KMS-11 (cell line): Measurements from ENCODE around the gene SMYD5.

Experiments used
- H2AFZ ChIP-seq: fragments of 200-600 bp; sonication (generic); 2 replicates; pipeline ENCODE4 v1.6.1; 2016; ENCODE audit warnings: antibody characterized with exemption, mixed run types, low read depth
- H3K27ac ChIP-seq: fragments of 200-600 bp; sonication (generic); 2 replicates; pipeline ENCODE4 v1.6.1; 2016; ENCODE audit warnings: mild to moderate bottlenecking, mixed run types
- H3K27me3 ChIP-seq: fragments of 200-600 bp; sonication (generic); 2 replicates; pipeline ENCODE4 v1.6.1; 2017; ENCODE audit warnings: mild to moderate bottlenecking, low read depth, mixed run types, moderate library complexity; ENCODE audit not compliant: insufficient read depth
- H3K36me3 ChIP-seq: fragments of 200-600 bp; sonication (generic); 2 replicates; pipeline ENCODE4 v1.6.1; 2017; ENCODE audit warnings: mild to moderate bottlenecking, mixed run types; ENCODE audit not compliant: insufficient read depth
- H3K4me1 ChIP-seq: fragments of 200-600 bp; sonication (generic); 2 replicates; pipeline ENCODE4 v1.6.1; 2016; ENCODE audit warnings: mild to moderate bottlenecking, low read depth, mixed run types; ENCODE audit not compliant: poor library complexity, severe bottlenecking
- H3K4me2 ChIP-seq: fragments of 200-600 bp; sonication (generic); 2 replicates; pipeline ENCODE4 v1.7.0; 2016; ENCODE audit warnings: mild to moderate bottlenecking, mixed run types
- H3K4me3 ChIP-seq: fragments of 200-600 bp; sonication (generic); IDR thresholded peaks from 2 replicates; pipeline ENCODE4 v1.6.1; 2017; ENCODE audit warnings: low read depth, low read length, mixed read lengths; ENCODE audit not compliant: insufficient read depth
- H3K79me2 ChIP-seq: fragments of 200-600 bp; sonication (generic); 2 replicates; pipeline ENCODE4 v1.6.1; 2016; ENCODE audit warnings: low read depth, mixed run types; ENCODE audit not compliant: insufficient read depth
- H3K9ac ChIP-seq: fragments of 200-600 bp; sonication (generic); 2 replicates; pipeline ENCODE4 v1.6.1; 2016; ENCODE audit warnings: mild to moderate bottlenecking, mixed run types
- H4K20me1 ChIP-seq: fragments of 200-600 bp; sonication (generic); 2 replicates; pipeline ENCODE4 v1.6.1; 2016; ENCODE audit warnings: mild to moderate bottlenecking, mixed run types; ENCODE audit not compliant: insufficient read depth
- CTCF ChIP-seq: fragments of 200-600 bp; sonication (generic); conservative IDR thresholded peaks from 2 replicates; pipeline ENCODE4 v1.6.1; 2017; ENCODE audit warnings: low read depth, mild to moderate bottlenecking, antibody characterized with exemption, low read length, moderate library complexity, mixed read lengths

The SMYD5 gene

GRCh38 chr2:73268366-73268829 is 54.4 kb downstream of the SMYD5 start:
- peaks cover 4% of the 10 kb centered on the region; the same call in 1 of the 2 replicates for H3K79me2 ChIP-seq
- no peak overlapping the region for H3K4me2 ChIP-seq
- H2AFZ ChIP-seq, result no peak overlapping the region
- H3K27ac ChIP-seq, result no peak overlapping the region
- TF ChIP-seq CTCF, result no peak
- H3K4me3 ChIP-seq, result no peak overlapping the region
- no peaks in the 10 kb centered on the region for H3K4me1 ChIP-seq
- H3K9ac ChIP-seq, result no peak overlapping the region
- H4K20me1 ChIP-seq, result no peaks in the 10 kb centered on the region
- no peaks in the 10 kb centered on the region for H3K27me3 ChIP-seq
- no peaks in the 10 kb centered on the region for H3K36me3 ChIP-seq

GRCh38 chr2:73268830-73269685 is 55.0 kb downstream of the SMYD5 start:
- Histone ChIP-seq H3K27me3 (no peaks in the 10 kb centered on the region), H3K36me3 (no peaks in the 10 kb centered on the region), H3K4me3 (no peak overlapping the region), H3K27ac (no peak overlapping the region), H2AFZ (peak overlapping the region; percentile 7; the same call in 1 of the 2 replicates), H4K20me1 (no peaks in the 10 kb centered on the region), H3K9ac (no peak overlapping the region), H3K4me1 (no peaks in the 10 kb centered on the region), H3K4me2 (no peak overlapping the region), H3K79me2 (peaks cover 4% of the 10 kb centered on the region; the same call in 1 of the 2 replicates)
- TF ChIP-seq CTCF, result no peak

GRCh38 chr2:73269686-73270465 is 55.8 kb downstream of the SMYD5 start:
- Histone ChIP-seq H2AFZ (peak overlapping the region; percentile 7; the same call in 1 of the 2 replicates), H3K4me2 (no peak overlapping the region), H3K27ac (no peak overlapping the region), H3K36me3 (no peaks in the 10 kb centered on the region), H4K20me1 (no peaks in the 10 kb centered on the region), H3K27me3 (no peaks in the 10 kb centered on the region), H3K4me3 (no peak overlapping the region), H3K79me2 (peaks cover 4% of the 10 kb centered on the region; the same call in 1 of the 2 replicates), H3K4me1 (no peaks in the 10 kb centered on the region), H3K9ac (no peak overlapping the region)
- TF ChIP-seq CTCF, result no peak

GRCh38 chr2:73272270-73272669 is 58.2 kb downstream of the SMYD5 start:
- Histone ChIP-seq H3K79me2 (peaks cover 11% of the 10 kb centered on the region; the same call in 1 of the 2 replicates), H3K27me3 (no peaks in the 10 kb centered on the region), H3K4me2 (no peak overlapping the region), H2AFZ (no peak overlapping the region), H3K36me3 (no peaks in the 10 kb centered on the region; the same call in 1 of the 2 replicates), H3K9ac (no peak overlapping the region), H3K4me3 (no peak overlapping the region), H3K27ac (no peak overlapping the region), H3K4me1 (no peaks in the 10 kb centered on the region), H4K20me1 (no peaks in the 10 kb centered on the region)
- no peak for TF ChIP-seq CTCF
